Measurements from ENCODE around the gene BTBD16. TPM values are rescaled to one million over a fixed set of nuclear protein-coding genes. Genes with fewer than 3 reads are reported as not detected.

The BTBD16 gene
- polyA plus RNA-seq, 3 donors: not detected

DNA sequence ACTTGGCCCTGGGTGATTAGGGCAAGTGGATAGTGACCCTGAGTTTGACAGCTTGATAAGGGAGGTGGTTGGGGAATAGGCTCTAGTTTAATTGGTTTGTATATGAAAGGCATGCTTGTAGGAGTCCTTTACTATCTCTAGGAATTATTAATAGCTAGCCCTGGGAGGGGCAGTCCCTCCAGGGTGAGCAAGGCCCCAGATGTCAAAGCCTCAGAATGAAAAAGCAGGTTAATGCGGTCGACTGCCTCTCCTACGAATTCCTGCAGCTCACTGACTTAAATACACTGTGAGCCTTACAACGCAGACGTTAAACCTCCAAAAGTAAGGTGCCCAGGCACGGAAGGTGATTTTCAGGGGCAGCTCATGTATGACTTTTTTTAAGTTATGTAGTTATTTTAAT lies 5.2 kb upstream of the BTBD16 start:
- Histone ChIP-seq H3K4me2 (replicated peaks; ENCODE audit: extremely low read depth, low read length, poor library complexity, severe bottlenecking) (no peak overlapping the region), H3K4me3 (replicated peaks in 1 of 3; ENCODE audit: low read depth in 2 of 3, low read length in 3 of 3) (no peak overlapping the region), H3K27me3 (ENCODE audit: control insufficient read depth in 2 of 2, insufficient read depth in 2 of 2, low read length in 2 of 2) (no peaks in the 10 kb centered on the region), H4K20me1 (ENCODE audit: insufficient read depth, low read length) (no peaks in the 10 kb centered on the region), H3K36me3 (replicated peaks in 1 of 2; ENCODE audit: control insufficient read depth in 1 of 2, insufficient read depth in 2 of 2, low read length in 2 of 2) (no peaks in the 10 kb centered on the region), H3K9me3 (replicated peaks in 1 of 2; ENCODE audit: control insufficient read depth in 1 of 2, insufficient read depth in 1 of 2, low read length in 2 of 2) (peaks cover 0 to 3% of the 10 kb centered on the region in 2 donors), H3K79me2 (ENCODE audit: insufficient read depth, low read length) (no peaks in the 10 kb centered on the region), H3K4me1 (ENCODE audit: control insufficient read depth in 1 of 2, insufficient read depth in 2 of 2, low read length in 2 of 2) (no peaks in the 10 kb centered on the region), H3K27ac (ENCODE audit: low read depth in 1 of 2, low read length in 2 of 2) (no peak overlapping the region), H3K9ac (ENCODE audit: insufficient read depth, low read length, poor library complexity, severe bottlenecking) (no peak overlapping the region), H2AFZ (ENCODE audit: insufficient read depth, low read depth, low read length, poor library complexity, severe bottlenecking) (no peak overlapping the region)
- H3K27me3 Mint-ChIP-seq (ENCODE audit: low read depth in 3 of 3): peaks cover 7 to 10% (median 9%) of the 10 kb centered on the region in 3 donors
- H3K9me3 Mint-ChIP-seq: peaks cover 0 to 19% (median 7%) of the 10 kb centered on the region in 7 donors
- H3K36me3 Mint-ChIP-seq: no peaks in the 10 kb centered on the region
- TF ChIP-seq, protein P1, sequence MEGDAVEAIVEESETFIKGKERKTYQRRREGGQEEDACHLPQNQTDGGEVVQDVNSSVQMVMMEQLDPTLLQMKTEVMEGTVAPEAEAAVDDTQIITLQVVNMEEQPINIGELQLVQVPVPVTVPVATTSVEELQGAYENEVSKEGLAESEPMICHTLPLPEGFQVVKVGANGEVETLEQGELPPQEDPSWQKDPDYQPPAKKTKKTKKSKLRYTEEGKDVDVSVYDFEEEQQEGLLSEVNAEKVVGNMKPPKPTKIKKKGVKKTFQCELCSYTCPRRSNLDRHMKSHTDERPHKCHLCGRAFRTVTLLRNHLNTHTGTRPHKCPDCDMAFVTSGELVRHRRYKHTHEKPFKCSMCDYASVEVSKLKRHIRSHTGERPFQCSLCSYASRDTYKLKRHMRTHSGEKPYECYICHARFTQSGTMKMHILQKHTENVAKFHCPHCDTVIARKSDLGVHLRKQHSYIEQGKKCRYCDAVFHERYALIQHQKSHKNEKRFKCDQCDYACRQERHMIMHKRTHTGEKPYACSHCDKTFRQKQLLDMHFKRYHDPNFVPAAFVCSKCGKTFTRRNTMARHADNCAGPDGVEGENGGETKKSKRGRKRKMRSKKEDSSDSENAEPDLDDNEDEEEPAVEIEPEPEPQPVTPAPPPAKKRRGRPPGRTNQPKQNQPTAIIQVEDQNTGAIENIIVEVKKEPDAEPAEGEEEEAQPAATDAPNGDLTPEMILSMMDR (IDR thresholded peaks at IDR 0.05): no peak
- no peaks in the 10 kb centered on the region for H3K4me1 Mint-ChIP-seq
- WGBS (ENCODE audit: insufficient coverage): no CpG with 5 or more reads among the region's 6 CpGs
- DNase-seq: no peak
- H3K4me3 Mint-ChIP-seq: no peak overlapping the region
- H3K27ac Mint-ChIP-seq: no peak overlapping the region
- intact Hi-C loops (cut with micrococcal nuclease): no loop called here

DNA sequence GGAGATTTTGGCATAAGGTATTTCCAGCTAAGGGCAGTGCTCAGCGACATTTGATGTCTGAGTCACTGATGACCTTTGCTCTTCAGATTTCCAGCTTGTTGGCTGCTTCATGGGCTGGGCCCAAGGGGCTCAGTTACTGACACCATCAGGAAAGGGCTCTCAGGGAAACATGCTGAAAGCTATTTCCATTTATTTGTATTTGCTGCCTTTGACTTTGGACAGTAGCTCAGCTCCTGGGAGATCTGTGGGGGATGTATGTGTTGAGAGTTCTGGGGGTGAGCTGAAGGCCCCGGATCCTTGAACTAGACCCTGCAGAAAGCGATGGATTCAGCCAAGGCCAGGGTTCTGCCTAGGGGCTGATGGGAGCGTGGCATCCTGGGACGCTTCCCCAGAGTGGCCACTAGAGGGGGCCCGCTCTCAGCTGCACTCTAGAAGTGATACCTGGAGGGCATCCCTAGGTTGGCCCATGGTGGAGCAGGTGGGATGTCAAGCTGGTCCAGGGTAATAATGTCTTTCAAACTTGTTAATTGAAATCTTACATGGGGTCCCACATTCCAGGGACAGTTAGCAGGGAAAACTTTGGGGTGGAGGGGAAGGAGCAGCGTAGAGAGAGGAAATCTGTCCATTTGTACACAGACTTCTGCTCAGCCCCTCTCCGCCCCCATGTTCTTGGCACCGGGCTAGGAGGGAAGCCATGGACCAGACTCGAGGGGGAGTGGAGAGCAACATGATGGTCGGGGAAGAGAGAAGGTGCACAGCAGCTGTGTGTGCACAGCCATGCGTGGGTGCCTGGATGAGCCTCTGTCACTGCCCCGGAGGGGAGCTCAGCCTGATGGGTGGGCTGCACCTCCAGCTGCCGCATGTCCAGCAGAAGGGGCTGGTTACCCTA lies 3.0 kb upstream of the BTBD16 start:
- Mint-ChIP-seq H3K27ac (no peak overlapping the region), H3K9me3 (peaks cover 0 to 7% (median 3%) of the 10 kb centered on the region in 7 donors), H3K27me3 (ENCODE audit: low read depth in 3 of 3) (peaks cover 8 to 10% (median 9%) of the 10 kb centered on the region in 3 donors), H3K4me3 (no peak overlapping the region), H3K36me3 (no peaks in the 10 kb centered on the region), H3K4me1 (no peaks in the 10 kb centered on the region)
- Histone ChIP-seq H3K79me2 (ENCODE audit: insufficient read depth, low read length) (no peaks in the 10 kb centered on the region), H3K9ac (ENCODE audit: insufficient read depth, low read length, poor library complexity, severe bottlenecking) (no peak overlapping the region), H3K27ac (ENCODE audit: low read depth in 1 of 2, low read length in 2 of 2) (no peak overlapping the region), H3K9me3 (replicated peaks in 1 of 2; ENCODE audit: control insufficient read depth in 1 of 2, insufficient read depth in 1 of 2, low read length in 2 of 2) (no peaks in the 10 kb centered on the region), H4K20me1 (ENCODE audit: insufficient read depth, low read length) (no peaks in the 10 kb centered on the region), H3K4me3 (replicated peaks in 1 of 3; ENCODE audit: low read depth in 2 of 3, low read length in 3 of 3) (no peak overlapping the region), H3K4me2 (replicated peaks; ENCODE audit: extremely low read depth, low read length, poor library complexity, severe bottlenecking) (no peak overlapping the region), H3K36me3 (replicated peaks in 1 of 2; ENCODE audit: control insufficient read depth in 1 of 2, insufficient read depth in 2 of 2, low read length in 2 of 2) (no peaks in the 10 kb centered on the region), H2AFZ (ENCODE audit: insufficient read depth, low read depth, low read length, poor library complexity, severe bottlenecking) (no peak overlapping the region), H3K27me3 (ENCODE audit: control insufficient read depth in 2 of 2, insufficient read depth in 2 of 2, low read length in 2 of 2) (no peaks in the 10 kb centered on the region), H3K4me1 (ENCODE audit: control insufficient read depth in 1 of 2, insufficient read depth in 2 of 2, low read length in 2 of 2) (no peaks in the 10 kb centered on the region)
- DNase-seq: peak in 2 of 3 donors; percentile 18 to 22
- TF ChIP-seq, protein P1 (IDR thresholded peaks at IDR 0.05): peak; percentile 96
- WGBS (ENCODE audit: insufficient coverage): 43% methylated on average over 10 of the region's 14 CpGs
- intact Hi-C loops (cut with micrococcal nuclease): no loop called here
